Right lobe of liver (tissue), 6 donors: ENCODE measurements around the gene PRDM16. TPM values are rescaled to one million over a fixed set of nuclear protein-coding genes. Genes with fewer than 3 reads are reported as not detected.

Experiments used
- ATAC-seq, 4 donors: fragments of 200-7000 bp; cut with Tn5 transposase; one replicate each; pipeline ENCODE4 v1.9.1; 2020; ENCODE audit warnings: mild to moderate bottlenecking in 4 of 4, moderate library complexity in 4 of 4
- DNase-seq, 3 donors: peaks; one replicate each; pipeline ENCODE4 v3.0.0-alpha.2; 2020
- H3K27ac ChIP-seq, 3 donors: fragments of 200-600 bp; one replicate each; pipeline ENCODE4 v1.8.0; 2022
- H3K27me3 ChIP-seq, 2 donors: fragments of 200-600 bp; one replicate each; pipeline ENCODE4 v1.8.0; 2022
- H3K36me3 ChIP-seq, 4 donors: fragments of 200-600 bp; sonication (generic) in 1 of 4; one replicate each; pipeline versions ENCODE4 v1.5.1 to v1.8.0; 2017 to 2022; ENCODE audit warnings: control low read depth in 1 of 4
- H3K4me1 ChIP-seq, 4 donors: fragments of 200-600 bp; sonication (generic) in 1 of 4; one replicate each; pipeline versions ENCODE4 v1.5.1 to v1.8.0; 2017 to 2022; ENCODE audit warnings: control low read depth in 1 of 4
- H3K4me3 ChIP-seq, 3 donors: fragments of 200-600 bp; one replicate each; pipeline ENCODE4 v1.8.0; 2022
- H3K9me3 ChIP-seq, 4 donors: fragments of 200-600 bp; sonication (generic) in 1 of 4; one replicate each; pipeline versions ENCODE4 v1.5.1 to v1.8.0; 2017 to 2022; ENCODE audit warnings: control low read depth in 1 of 4
- CTCF ChIP-seq, 4 donors: fragments of 200-600 bp in 3 of 4; fragments of 450-650 bp in 1 of 4; IDR thresholded peaks; one replicate each; pipeline versions ENCODE4 v1.5.1 to v1.8.0; 2016 to 2022; ENCODE audit warnings: antibody characterized with exemption in 4 of 4, mild to moderate bottlenecking in 2 of 4
- POLR2A ChIP-seq: fragments of 450-650 bp; IDR thresholded peaks from one replicate; pipeline ENCODE4 v1.6.1; 2017; ENCODE audit warnings: antibody characterized with exemption, mild to moderate bottlenecking
- WGBS: methylation state at CpG from one replicate; pipeline ENCODE4 v1.1.6; 2018; ENCODE audit warnings: low coverage, low lambda C conversion rate; ENCODE audit not compliant: insufficient coverage; ENCODE audit errors: missing lambda C conversion rate; 5-methylcytosine and 5-hydroxymethylcytosine counted together
- intact Hi-C, 2 donors: fragments of 100-400 bp; cut with DNase I; formaldehyde crosslinking; loops; one replicate each; pipeline versions ENCODE4 v1.11.2 to v1.14.1; 2022
- total RNA-seq, 6 experiments: library from RNA; depleted of rRNA in 2 of 6; stranded (reverse); fragments of >200 nt in 2 of 6; fragmentation: NEBNext Ultra II Directional in 3 of 6; extraction: Animal tissue kit (Norgen Biotek cat#: 25700) in 3 of 6; gene quantifications; one replicate each; pipeline versions ENCODE4 v1.1.0 to v1.2.4, GENCODE V29; 2016 to 2023
- donor health status: DM: no; HTN: yes; CAD: no.
- donor health status: DM: no; HTN: no; CAD: no.
- donor health status: DM: no; HTN: no; CAD: no.
- donor health status: DM: no; HTN: yes; CAD: no.
- donor health status: DM: no; HTN: yes; CAD: no.

PRDM16 gene
- total RNA-seq, 6 experiments from 2014 or later, result 0.06 to 0.75 (median 0.28) TPM

- no peak overlapping the region for H3K27ac ChIP-seq
- 68% methylated on average over 4 of the region's 4 CpGs for WGBS
- TF ChIP-seq CTCF (IDR thresholded peaks at IDR 0.05) (no peak), POLR2A (no peak)
- H3K27me3 ChIP-seq, result no peaks in the 10 kb centered on the region
- no peak overlapping the region for H3K4me3 ChIP-seq
- intact Hi-C loops, result no loop called here
- ATAC-seq (no peak), DNase-seq (no peak)
- no peaks in the 10 kb centered on the region for H3K4me1 ChIP-seq
- no peaks in the 10 kb centered on the region for H3K9me3 ChIP-seq
- H3K36me3 ChIP-seq, result no peaks in the 10 kb centered on the region
These were observed 89.3 kb downstream of the PRDM16 start for GRCh38 chr1:3158347-3158746.

GRCh38 chr1:3159121-3159520, 90.1 kb downstream of the PRDM16 start:
- no peaks in the 10 kb centered on the region for H3K36me3 ChIP-seq
- H3K27me3 ChIP-seq, result no peaks in the 10 kb centered on the region
- ATAC-seq, result no peak
- no peak overlapping the region for H3K27ac ChIP-seq
- H3K4me3 ChIP-seq, result no peak overlapping the region
- intact Hi-C loops, result no loop called here
- WGBS, result 79% methylated on average over 3 of the region's 10 CpGs
- no peaks in the 10 kb centered on the region for H3K9me3 ChIP-seq
- TF ChIP-seq POLR2A, result no peak
- TF ChIP-seq CTCF (IDR thresholded peaks at IDR 0.05), result no peak
- H3K4me1 ChIP-seq, result no peaks in the 10 kb centered on the region
- DNase-seq, result no peak

DNA sequence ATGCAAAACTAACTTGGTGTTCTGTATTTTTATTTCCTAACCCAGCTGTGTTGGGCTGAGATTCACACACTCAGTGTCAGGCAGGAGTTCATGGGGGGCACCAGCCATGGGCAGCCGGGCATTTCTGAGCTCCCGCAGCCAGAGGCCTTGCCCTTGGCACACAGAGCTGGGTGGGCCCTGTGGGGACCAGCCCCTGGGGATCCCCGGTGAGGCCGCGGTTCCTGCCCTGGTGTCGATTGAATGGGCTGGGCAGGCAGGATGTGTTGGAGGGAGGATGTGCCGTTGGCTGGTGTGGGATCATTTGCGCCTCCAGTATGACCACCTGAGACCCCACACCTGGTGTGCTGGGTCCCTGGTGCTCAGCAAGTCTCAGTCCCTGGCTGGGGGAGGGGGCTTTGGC, 91.0 kb downstream of the PRDM16 start:
- Histone ChIP-seq H3K4me1 (no peaks in the 10 kb centered on the region), H3K4me3 (no peak overlapping the region), H3K36me3 (no peaks in the 10 kb centered on the region), H3K9me3 (no peaks in the 10 kb centered on the region), H3K27ac (no peak overlapping the region), H3K27me3 (no peaks in the 10 kb centered on the region)
- TF ChIP-seq CTCF (IDR thresholded peaks at IDR 0.05) (no peak), POLR2A (no peak)
- intact Hi-C loops, result no loop called here
- ATAC-seq (no peak), DNase-seq (no peak)
- WGBS, result no CpG with 5 or more reads among the region's 8 CpGs

- 60% methylated on average over 3 of the region's 12 CpGs for WGBS
- no peak for TF ChIP-seq CTCF (IDR thresholded peaks at IDR 0.05)
- no peak for TF ChIP-seq POLR2A
- Histone ChIP-seq H3K9me3 (no peaks in the 10 kb centered on the region), H3K36me3 (no peaks in the 10 kb centered on the region), H3K27ac (no peak overlapping the region), H3K27me3 (no peaks in the 10 kb centered on the region), H3K4me3 (no peak overlapping the region), H3K4me1 (no peaks in the 10 kb centered on the region)
- intact Hi-C loops, result no loop called here
- no peak for ATAC-seq
- no peak for DNase-seq
These were observed 91.7 kb downstream of the PRDM16 start for GRCh38 chr1:3160647-3161145.
